Measurements from ENCODE around the gene TLK1. TPM values are rescaled to one million over a fixed set of nuclear protein-coding genes. Genes with fewer than 3 reads are reported as not detected.

Gene TLK1
- total RNA-seq, 1 donor from 2014 or later: 86.5 TPM

GRCh38 chr2:171158790-171159371 is 1.8 kb downstream of the TLK1 start:
- Mint-ChIP-seq H3K9me3 (ENCODE audit: unreplicated experiment) (no peaks in the 10 kb centered on the region), H3K4me1 (ENCODE audit: unreplicated experiment) (peaks cover 52% of the 10 kb centered on the region), H3K27me3 (ENCODE audit: unreplicated experiment) (no peaks in the 10 kb centered on the region), H3K4me3 (ENCODE audit: unreplicated experiment) (peak overlapping the region; percentile 86), H3K27ac (ENCODE audit: unreplicated experiment) (peak overlapping the region; percentile 78), H3K36me3 (ENCODE audit: unreplicated experiment) (peaks cover 2% of the 10 kb centered on the region)
- no peak for DNase-seq (ENCODE audit: extremely low spot score, unreplicated experiment)
- TF ChIP-seq CTCF (IDR thresholded peaks at IDR 0.05): no peak

DNA sequence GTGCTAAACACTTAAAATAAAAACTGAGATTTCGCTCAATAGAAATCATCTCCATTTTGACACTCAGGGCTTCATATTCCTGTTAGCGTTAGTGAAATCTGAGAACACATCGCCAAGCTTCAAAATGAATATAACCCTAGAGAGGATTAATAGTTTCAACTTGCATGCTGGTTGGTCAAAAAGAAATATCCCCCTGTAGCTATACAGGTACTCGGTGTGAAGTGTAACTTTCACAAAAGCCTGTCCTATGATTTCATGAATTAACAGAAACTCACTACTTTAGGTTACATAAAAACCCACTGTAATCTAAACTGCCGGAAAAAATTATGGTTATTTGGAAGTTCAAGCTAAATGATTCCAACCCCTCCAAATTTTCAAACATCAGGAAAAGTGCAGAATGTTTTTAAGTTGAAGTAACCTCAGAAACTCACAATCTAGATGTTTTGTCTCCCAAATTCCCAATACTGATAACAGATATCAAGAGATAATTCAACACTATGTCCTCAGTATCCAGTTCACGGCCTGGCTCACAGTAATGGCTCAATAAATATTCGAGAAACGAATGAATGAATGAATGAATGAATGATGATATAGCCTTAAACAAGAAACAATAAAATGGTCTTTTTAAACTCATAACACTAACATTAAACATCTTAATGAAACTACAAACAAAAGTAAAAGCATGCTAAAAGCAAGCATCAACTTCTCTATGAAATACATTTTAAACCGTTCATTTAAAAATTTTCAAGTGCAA is 2.5 kb downstream of the TLK1 start:
- Mint-ChIP-seq H3K27ac (ENCODE audit: unreplicated experiment) (peak overlapping the region; percentile 16), H3K9me3 (ENCODE audit: unreplicated experiment) (no peaks in the 10 kb centered on the region), H3K36me3 (ENCODE audit: unreplicated experiment) (peaks cover 2% of the 10 kb centered on the region), H3K4me1 (ENCODE audit: unreplicated experiment) (peaks cover 54% of the 10 kb centered on the region), H3K27me3 (ENCODE audit: unreplicated experiment) (no peaks in the 10 kb centered on the region), H3K4me3 (ENCODE audit: unreplicated experiment) (peak overlapping the region; percentile 86)
- no peak for DNase-seq (ENCODE audit: extremely low spot score, unreplicated experiment)
- TF ChIP-seq CTCF (IDR thresholded peaks at IDR 0.05): no peak

- H3K27ac Mint-ChIP-seq (ENCODE audit: unreplicated experiment): no peak overlapping the region
- TF ChIP-seq CTCF (IDR thresholded peaks at IDR 0.05): no peak
Measured at GRCh38 chr2:171157109-171157500, 3.6 kb downstream of the TLK1 start.

GRCh38 chr2:171154348-171154747 is 6.3 kb downstream of the TLK1 start:
- Mint-ChIP-seq H3K4me1 (ENCODE audit: unreplicated experiment) (peaks cover 40% of the 10 kb centered on the region), H3K27ac (ENCODE audit: unreplicated experiment) (no peak overlapping the region), H3K4me3 (ENCODE audit: unreplicated experiment) (no peak overlapping the region), H3K27me3 (ENCODE audit: unreplicated experiment) (no peaks in the 10 kb centered on the region), H3K9me3 (ENCODE audit: unreplicated experiment) (no peaks in the 10 kb centered on the region), H3K36me3 (ENCODE audit: unreplicated experiment) (peaks cover 2% of the 10 kb centered on the region)
- no peak for DNase-seq (ENCODE audit: extremely low spot score, unreplicated experiment)
- no peak for TF ChIP-seq CTCF (IDR thresholded peaks at IDR 0.05)

More at GRCh38 chr2:171157109-171157500, 3.6 kb downstream of the TLK1 start:
- no peak overlapping the region for H3K4me3 Mint-ChIP-seq (ENCODE audit: unreplicated experiment)
- H3K9me3 Mint-ChIP-seq (ENCODE audit: unreplicated experiment): no peaks in the 10 kb centered on the region
- no peaks in the 10 kb centered on the region for H3K27me3 Mint-ChIP-seq (ENCODE audit: unreplicated experiment)
- peaks cover 2% of the 10 kb centered on the region for H3K36me3 Mint-ChIP-seq (ENCODE audit: unreplicated experiment)
- H3K4me1 Mint-ChIP-seq (ENCODE audit: unreplicated experiment): peaks cover 49% of the 10 kb centered on the region
- no peak for DNase-seq (ENCODE audit: extremely low spot score, unreplicated experiment)

DNA sequence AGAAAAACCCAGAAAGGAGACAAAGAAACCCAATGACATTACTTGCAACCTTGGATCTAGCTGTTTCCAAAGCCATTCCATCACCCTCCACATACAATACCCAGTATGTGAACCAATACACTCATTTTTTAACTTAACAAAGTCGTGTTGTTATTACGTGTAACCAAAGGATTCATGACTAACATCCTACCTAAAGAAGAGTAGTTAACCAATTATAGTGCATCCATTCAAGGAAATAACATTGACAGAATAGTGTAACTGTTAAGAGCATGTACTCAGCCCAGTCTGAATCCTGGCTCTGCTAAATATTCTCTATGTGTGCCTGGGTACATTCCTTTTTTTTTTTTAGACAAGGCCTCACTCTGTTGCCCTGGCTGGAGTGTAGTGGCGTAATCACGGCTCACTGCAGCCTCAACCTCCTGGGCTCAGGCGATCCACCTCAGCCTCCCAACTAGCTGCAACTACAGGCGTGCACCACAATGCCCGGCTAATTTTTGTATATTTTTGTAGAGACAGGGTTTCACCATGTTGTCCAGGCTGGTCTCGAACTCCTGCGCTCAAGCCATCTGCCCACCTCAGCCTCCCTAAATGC is 9.9 kb downstream of the TLK1 start:
- Mint-ChIP-seq H3K4me3 (ENCODE audit: unreplicated experiment) (no peak overlapping the region), H3K27ac (ENCODE audit: unreplicated experiment) (no peak overlapping the region), H3K9me3 (ENCODE audit: unreplicated experiment) (no peaks in the 10 kb centered on the region)

More for the DNA sequence above, 9.9 kb downstream of the TLK1 start:
- TF ChIP-seq CTCF (IDR thresholded peaks at IDR 0.05): no peak
- DNase-seq (ENCODE audit: extremely low spot score, unreplicated experiment): no peak
- no peaks in the 10 kb centered on the region for H3K27me3 Mint-ChIP-seq (ENCODE audit: unreplicated experiment)
- peaks cover 35% of the 10 kb centered on the region for H3K4me1 Mint-ChIP-seq (ENCODE audit: unreplicated experiment)
- peaks cover 2% of the 10 kb centered on the region for H3K36me3 Mint-ChIP-seq (ENCODE audit: unreplicated experiment)
